Astrocyte (in vitro differentiated cells and primary cell): Measurements from ENCODE around the gene ANKRD12. TPM values are rescaled to one million over a fixed set of nuclear protein-coding genes. Genes with fewer than 3 reads are reported as not detected.
"Not testable (repeated sequence)": the region's sequence is repeated elsewhere in the genome, so short reads cannot be mapped to it uniquely, and the experiment has no call there.

Experiments used
- DNase-seq: peaks from one replicate; pipeline ENCODE4 v3.0.0-alpha.2; 2010; ENCODE audit warnings: low read depth
- FAIRE-seq: peaks from 2 replicates; lab custom pipeline; 2011; peaks lifted over from hg19 to GRCh38; lab: Jason Lieb, UNC
- H2AFZ ChIP-seq: 2 replicates; pipeline ENCODE4 v1.6.0; 2012; ENCODE audit warnings: low read depth, low read length, inconsistent platforms
- H3K27ac ChIP-seq: 2 replicates; pipeline ENCODE4 v1.5.1; 2011; ENCODE audit warnings: low read depth, low read length, inconsistent platforms
- H3K27me3 ChIP-seq: 2 replicates; pipeline ENCODE4 v1.6.0; 2011; ENCODE audit warnings: low read length, inconsistent platforms; ENCODE audit not compliant: insufficient read depth
- H3K36me3 ChIP-seq: 2 replicates; pipeline ENCODE4 v1.5.1; 2011; ENCODE audit warnings: low read length, inconsistent platforms; ENCODE audit not compliant: insufficient read depth
- H3K4me1 ChIP-seq: 2 replicates; pipeline ENCODE4 v1.5.1; 2011; ENCODE audit warnings: low read length, inconsistent platforms; ENCODE audit not compliant: insufficient read depth
- H3K4me2 ChIP-seq: 2 replicates; pipeline ENCODE4 v1.6.0; 2012; ENCODE audit warnings: low read length, inconsistent platforms
- H3K4me3 ChIP-seq: 2 replicates; pipeline ENCODE4 v1.5.1; 2011; ENCODE audit warnings: low read depth, mild to moderate bottlenecking, low read length, inconsistent platforms; ENCODE audit not compliant: insufficient read depth
- H3K79me2 ChIP-seq: 2 replicates; pipeline ENCODE4 v1.6.0; 2012; ENCODE audit warnings: mild to moderate bottlenecking, low read length, inconsistent platforms; ENCODE audit not compliant: insufficient read depth
- H3K9ac ChIP-seq: 2 replicates; pipeline ENCODE4 v1.6.0; 2012; ENCODE audit warnings: mild to moderate bottlenecking, low read length, inconsistent platforms
- H3K9me3 ChIP-seq: 2 replicates; pipeline ENCODE4 v1.5.1; 2012; ENCODE audit warnings: low read depth, mild to moderate bottlenecking, low read length, inconsistent platforms; ENCODE audit not compliant: insufficient read depth
- H4K20me1 ChIP-seq: 2 replicates; pipeline ENCODE4 v1.6.0; 2012; ENCODE audit warnings: low read length, inconsistent platforms; ENCODE audit not compliant: insufficient read depth
- H3K27ac Mint-ChIP-seq: one replicate; pipeline ENCODE4 v1.8.0; 2021; ENCODE audit warnings: mild to moderate bottlenecking, mixed read lengths; ENCODE audit not compliant: unreplicated experiment
- H3K27me3 Mint-ChIP-seq: one replicate; pipeline ENCODE4 v1.8.0; 2021; ENCODE audit warnings: low read depth, mixed read lengths; ENCODE audit not compliant: unreplicated experiment
- H3K36me3 Mint-ChIP-seq: one replicate; pipeline ENCODE4 v1.8.0; 2021; ENCODE audit warnings: low read depth, mixed read lengths; ENCODE audit not compliant: unreplicated experiment
- H3K4me1 Mint-ChIP-seq: one replicate; pipeline ENCODE4 v1.8.0; 2021; ENCODE audit warnings: low read depth, mixed read lengths; ENCODE audit not compliant: unreplicated experiment
- H3K4me3 Mint-ChIP-seq: one replicate; pipeline ENCODE4 v1.8.0; 2021; ENCODE audit warnings: mild to moderate bottlenecking, moderate library complexity, mixed read lengths; ENCODE audit not compliant: unreplicated experiment
- H3K9me3 Mint-ChIP-seq: one replicate; pipeline ENCODE4 v1.8.0; 2021; ENCODE audit warnings: mild to moderate bottlenecking, mixed read lengths; ENCODE audit not compliant: unreplicated experiment
- CTCF ChIP-seq: IDR thresholded peaks from 2 replicates; pipeline ENCODE4 v1.5.1; 2011; ENCODE audit warnings: low read depth, mild to moderate bottlenecking, inconsistent platforms, low read length, moderate library complexity; ENCODE audit not compliant: insufficient read depth
- EZH2 ChIP-seq: IDR thresholded peaks from 2 replicates; pipeline ENCODE4 v1.6.1; 2012; ENCODE audit warnings: mild to moderate bottlenecking, low read length, inconsistent platforms; ENCODE audit not compliant: insufficient read depth
- total RNA-seq: library from RNA; stranded (reverse); gene quantifications from 2 replicates; pipeline ENCODE4 v1.2.1, GENCODE V29; 2021

ANKRD12 gene
- total RNA-seq, 1 donor from 2014 or later = 24.4 TPM

GRCh38 chr18:9259173-9259572 lies 122.6 kb downstream of the ANKRD12 start:
- no peak overlapping the region for H3K4me3 Mint-ChIP-seq
- no peak for TF ChIP-seq EZH2
- TF ChIP-seq CTCF = no peak
- DNase-seq (no peak), FAIRE-seq (no peak)
- Histone ChIP-seq H3K27me3 (no peaks in the 10 kb centered on the region), H2AFZ (no peak overlapping the region), H3K79me2 (no peaks in the 10 kb centered on the region), H3K9me3 (no peaks in the 10 kb centered on the region), H3K36me3 (no peaks in the 10 kb centered on the region), H3K4me2 (no peak overlapping the region), H3K4me1 (no peaks in the 10 kb centered on the region), H3K9ac (no peak overlapping the region), H3K27ac (no peak overlapping the region), H3K4me3 (no peak overlapping the region), H4K20me1 (no peaks in the 10 kb centered on the region)
- no peaks in the 10 kb centered on the region for H3K4me1 Mint-ChIP-seq
- H3K36me3 Mint-ChIP-seq = peaks cover 14% of the 10 kb centered on the region
- no peaks in the 10 kb centered on the region for H3K27me3 Mint-ChIP-seq
- no peaks in the 10 kb centered on the region for H3K9me3 Mint-ChIP-seq
- no peak overlapping the region for H3K27ac Mint-ChIP-seq

- Histone ChIP-seq H3K9ac (no peak overlapping the region), H3K4me3 (no peak overlapping the region), H3K4me2 (no peak overlapping the region), H4K20me1 (no peaks in the 10 kb centered on the region), H3K79me2 (no peaks in the 10 kb centered on the region), H3K36me3 (no peaks in the 10 kb centered on the region), H3K27me3 (no peaks in the 10 kb centered on the region), H3K27ac (no peak overlapping the region), H3K4me1 (no peaks in the 10 kb centered on the region), H3K9me3 (no peaks in the 10 kb centered on the region), H2AFZ (no peak overlapping the region)
- H3K4me3 Mint-ChIP-seq = no peak overlapping the region
- no peaks in the 10 kb centered on the region for H3K9me3 Mint-ChIP-seq
- H3K27me3 Mint-ChIP-seq = no peaks in the 10 kb centered on the region
- peaks cover 13% of the 10 kb centered on the region for H3K36me3 Mint-ChIP-seq
- H3K27ac Mint-ChIP-seq = no peak overlapping the region
- no peak for TF ChIP-seq CTCF
- no peak for TF ChIP-seq EZH2
- H3K4me1 Mint-ChIP-seq = no peaks in the 10 kb centered on the region
- DNase-seq (no peak), FAIRE-seq (no peak)
These were observed 124.1 kb downstream of the ANKRD12 start for GRCh38 chr18:9260388-9261380.

- H3K36me3 ChIP-seq = no peaks in the 10 kb centered on the region
- no peaks in the 10 kb centered on the region for H3K9me3 ChIP-seq
- DNase-seq (no peak), FAIRE-seq (no peak)
- H3K27me3 Mint-ChIP-seq = no peaks in the 10 kb centered on the region
- peaks cover 18% of the 10 kb centered on the region for H3K36me3 Mint-ChIP-seq
- no peaks in the 10 kb centered on the region for H3K27me3 ChIP-seq
- no peak overlapping the region for H2AFZ ChIP-seq
- H3K4me2 ChIP-seq = no peak overlapping the region
- no peak overlapping the region for H3K4me3 Mint-ChIP-seq
- H4K20me1 ChIP-seq = no peaks in the 10 kb centered on the region
- no peak overlapping the region for H3K27ac ChIP-seq
- H3K4me1 Mint-ChIP-seq = no peaks in the 10 kb centered on the region
- H3K9me3 Mint-ChIP-seq = peaks cover 3% of the 10 kb centered on the region
- no peak overlapping the region for H3K27ac Mint-ChIP-seq
- no peak overlapping the region for H3K9ac ChIP-seq
- H3K4me1 ChIP-seq = no peaks in the 10 kb centered on the region
- H3K79me2 ChIP-seq = no peaks in the 10 kb centered on the region
- H3K4me3 ChIP-seq = no peak overlapping the region
- no peak for TF ChIP-seq CTCF
- no peak for TF ChIP-seq EZH2
These were observed 126.7 kb downstream of the ANKRD12 start for GRCh38 chr18:9263264-9263663.

GRCh38 chr18:9264797-9265196 lies 128.2 kb downstream of the ANKRD12 start:
- not testable (repeated sequence) for H3K4me3 ChIP-seq, H3K9me3 Mint-ChIP-seq, FAIRE-seq, H4K20me1 ChIP-seq, H3K9ac ChIP-seq, H3K27ac ChIP-seq, H3K4me2 ChIP-seq, H3K36me3 ChIP-seq, DNase-seq, H2AFZ ChIP-seq, H3K4me1 Mint-ChIP-seq, H3K27me3 ChIP-seq, H3K79me2 ChIP-seq, H3K4me3 Mint-ChIP-seq, H3K4me1 ChIP-seq, H3K27me3 Mint-ChIP-seq, H3K9me3 ChIP-seq, H3K27ac Mint-ChIP-seq
- H3K36me3 Mint-ChIP-seq = peaks cover 20% of the 10 kb centered on the region
